Panc1 (cell line): ENCODE data around the gene PNKP. TPM values are rescaled to one million over a fixed set of nuclear protein-coding genes. Genes with fewer than 3 reads are reported as not detected.

Experiments
- ATAC-seq: fragments of 200-7000 bp; cut with Tn5 transposase; 2 replicates; pipeline ENCODE4 v1.9.1; 2020; ENCODE audit warnings: mild to moderate bottlenecking, moderate library complexity
- BruUV-seq: library from RNA; stranded (reverse); fragments of 400-500 nt; replicated peaks from 2 replicates; lab custom pipeline; 2021; lab: Mats Ljungman, UMichigan
- CTCF ChIA-PET: fragments of 300-600 bp; sonication (Branson Sonifier 250); formaldehyde crosslinking; loops from one replicate; lab custom pipeline; 2022; ENCODE audit warnings: antibody characterized with exemption; lab: Charles Lee
- POLR2A ChIA-PET: fragments of 300-600 bp; sonication (Branson Sonifier 250); formaldehyde crosslinking; loops from one replicate; lab custom pipeline; 2022; ENCODE audit warnings: antibody characterized with exemption; lab: Charles Lee
- DNase-seq: peaks from one replicate; pipeline ENCODE4 v3.0.0-alpha.2; 2010; ENCODE audit warnings: low read depth, low spot score
- H3K27ac ChIP-seq: 2 replicates; pipeline ENCODE4 v1.5.1; 2011; ENCODE audit warnings: mild to moderate bottlenecking, low read length, inconsistent platforms
- H3K27me3 ChIP-seq: fragments of 200-500 bp; sonication (Bioruptor generic); 2 replicates; pipeline ENCODE4 v1.6.0; 2014; ENCODE audit warnings: low read length, inconsistent platforms; ENCODE audit not compliant: control insufficient read depth, insufficient read depth
- H3K36me3 ChIP-seq: fragments of 200-500 bp; sonication (Bioruptor generic); 2 replicates; pipeline ENCODE4 v1.5.1; 2014; ENCODE audit warnings: inconsistent platforms, mild to moderate bottlenecking, low read length, moderate library complexity; ENCODE audit not compliant: control insufficient read depth, insufficient read depth
- H3K4me1 ChIP-seq: 2 replicates; pipeline ENCODE4 v1.5.1; 2011; ENCODE audit warnings: inconsistent platforms, mild to moderate bottlenecking, low read length, moderate library complexity; ENCODE audit not compliant: control insufficient read depth, insufficient read depth
- H3K4me3 ChIP-seq, 2 experiments: 2 replicates each; pipeline ENCODE4 v1.5.1; 2011 to 2012; ENCODE audit warnings: low read depth in 2 of 2, low read length in 2 of 2, mild to moderate bottlenecking in 2 of 2, inconsistent platforms in 1 of 2, moderate library complexity in 1 of 2
- H3K9me3 ChIP-seq: fragments of 200-500 bp; sonication (Bioruptor generic); 2 replicates; pipeline ENCODE4 v1.5.1; 2014; ENCODE audit warnings: low read depth, mild to moderate bottlenecking, inconsistent platforms, low read length, moderate library complexity; ENCODE audit not compliant: control insufficient read depth, insufficient read depth
- POLR2AphosphoS5 ChIP-seq: IDR thresholded peaks from 2 replicates; pipeline ENCODE4 v1.6.1; 2012; ENCODE audit warnings: mild to moderate bottlenecking, low read depth, low read length, moderate library complexity
- SIN3A ChIP-seq: IDR thresholded peaks from 2 replicates; pipeline ENCODE4 v1.6.1; 2012; ENCODE audit warnings: low read depth, mild to moderate bottlenecking, low read length, moderate library complexity, borderline replicate concordance; ENCODE audit not compliant: insufficient read depth
- TCF7L2 ChIP-seq: IDR thresholded peaks from 2 replicates; pipeline ENCODE4 v1.6.1; 2011; ENCODE audit warnings: mild to moderate bottlenecking, low read depth, low read length, inconsistent platforms
- in situ Hi-C: cut with HindIII; loops from 2 replicates; pipeline ENCODE4 v1.10.0; 2016; ENCODE audit warnings: low sequenced_read_pairs, low pct_unique_long_range_greater_than_20kb
- intact Hi-C: fragments of 100-400 bp; cut with micrococcal nuclease; formaldehyde crosslinking; loops from one replicate; pipeline ENCODE4 v1.10.0; 2022; ENCODE audit not compliant: unreplicated experiment
- total RNA-seq: library from RNA; stranded (reverse); gene quantifications from one replicate; pipeline ENCODE4 v1.2.1, GENCODE V29; 2021; ENCODE audit not compliant: unreplicated experiment
- TF ChIP-seq, protein P1 (sequence below): fragments of 450-650 bp; IDR thresholded peaks from 2 replicates; pipeline ENCODE4 v1.5.1; 2017; ENCODE audit warnings: mild to moderate bottlenecking
- TF ChIP-seq, protein P2 (sequence below), 2 experiments: IDR thresholded peaks; 2 replicates each; pipeline ENCODE4 v1.6.1; 2011 to 2012; ENCODE audit warnings: low read depth in 2 of 2, control low read depth in 1 of 2, low read length in 1 of 2, mild to moderate bottlenecking in 1 of 2, moderate library complexity in 1 of 2; ENCODE audit not compliant: insufficient read depth in 1 of 2

PNKP gene
- total RNA-seq, 1 experiment from 2014 or later, result 76.7 TPM

DNA sequence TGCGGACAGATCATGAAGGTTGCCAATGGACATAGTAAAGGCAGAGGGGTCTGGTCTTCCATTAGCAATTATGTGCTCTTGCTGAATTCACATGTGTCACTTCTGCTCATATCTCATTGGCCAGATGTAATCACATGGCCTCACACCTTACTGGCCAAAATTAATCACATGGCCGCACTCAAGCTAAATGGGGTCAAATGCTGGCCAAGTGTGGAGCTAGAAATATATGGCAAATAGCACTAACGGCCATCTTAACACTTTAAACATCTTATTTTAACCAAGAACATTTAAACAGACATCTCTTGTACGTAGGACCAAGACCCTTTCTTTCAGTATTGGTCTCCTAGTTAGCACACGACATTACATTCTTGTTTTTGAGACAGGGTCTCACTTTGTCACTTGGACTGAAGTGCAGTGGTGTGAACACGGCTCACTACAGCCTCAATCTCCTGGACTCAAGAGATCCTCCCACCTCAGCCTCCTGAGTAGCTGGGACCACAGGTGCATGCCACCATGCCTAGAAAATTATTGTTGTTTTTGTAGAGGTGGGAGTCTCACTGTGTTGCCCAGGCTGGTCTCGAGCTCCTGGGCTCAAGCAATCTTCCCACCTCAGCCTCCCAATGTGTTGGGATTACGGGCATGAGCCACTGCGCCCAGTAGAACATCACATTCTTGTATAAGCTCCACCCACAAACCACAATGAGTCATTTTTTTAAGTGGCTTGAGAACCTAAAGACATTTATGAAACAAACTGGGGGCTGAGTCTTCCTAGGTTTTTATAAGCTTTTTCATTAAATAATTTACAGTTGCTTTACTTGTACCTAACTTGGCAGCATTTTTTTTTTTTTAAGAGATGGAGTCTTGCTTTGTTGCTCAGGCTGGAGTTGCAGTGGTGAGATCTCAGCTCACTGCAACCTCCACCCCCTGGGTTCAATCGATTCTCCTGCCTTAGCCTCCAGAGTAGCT, 19.4 kb downstream of the PNKP start:
- H3K27me3 ChIP-seq, result no peaks in the 10 kb centered on the region
- H3K9me3 ChIP-seq, result no peaks in the 10 kb centered on the region
- no peak overlapping the region for H3K27ac ChIP-seq
- peaks cover 2% of the 10 kb centered on the region; the same call in 1 of the 2 replicates for H3K4me1 ChIP-seq
- H3K4me3 ChIP-seq, result no peak overlapping the region
- BruUV-seq, result no TSS peak
- TF ChIP-seq TCF7L2 (no peak), POLR2AphosphoS5 (no peak), SIN3A (no peak)
- TF ChIP-seq, protein P1, sequence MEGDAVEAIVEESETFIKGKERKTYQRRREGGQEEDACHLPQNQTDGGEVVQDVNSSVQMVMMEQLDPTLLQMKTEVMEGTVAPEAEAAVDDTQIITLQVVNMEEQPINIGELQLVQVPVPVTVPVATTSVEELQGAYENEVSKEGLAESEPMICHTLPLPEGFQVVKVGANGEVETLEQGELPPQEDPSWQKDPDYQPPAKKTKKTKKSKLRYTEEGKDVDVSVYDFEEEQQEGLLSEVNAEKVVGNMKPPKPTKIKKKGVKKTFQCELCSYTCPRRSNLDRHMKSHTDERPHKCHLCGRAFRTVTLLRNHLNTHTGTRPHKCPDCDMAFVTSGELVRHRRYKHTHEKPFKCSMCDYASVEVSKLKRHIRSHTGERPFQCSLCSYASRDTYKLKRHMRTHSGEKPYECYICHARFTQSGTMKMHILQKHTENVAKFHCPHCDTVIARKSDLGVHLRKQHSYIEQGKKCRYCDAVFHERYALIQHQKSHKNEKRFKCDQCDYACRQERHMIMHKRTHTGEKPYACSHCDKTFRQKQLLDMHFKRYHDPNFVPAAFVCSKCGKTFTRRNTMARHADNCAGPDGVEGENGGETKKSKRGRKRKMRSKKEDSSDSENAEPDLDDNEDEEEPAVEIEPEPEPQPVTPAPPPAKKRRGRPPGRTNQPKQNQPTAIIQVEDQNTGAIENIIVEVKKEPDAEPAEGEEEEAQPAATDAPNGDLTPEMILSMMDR, result no peak
- TF ChIP-seq, protein P2, sequence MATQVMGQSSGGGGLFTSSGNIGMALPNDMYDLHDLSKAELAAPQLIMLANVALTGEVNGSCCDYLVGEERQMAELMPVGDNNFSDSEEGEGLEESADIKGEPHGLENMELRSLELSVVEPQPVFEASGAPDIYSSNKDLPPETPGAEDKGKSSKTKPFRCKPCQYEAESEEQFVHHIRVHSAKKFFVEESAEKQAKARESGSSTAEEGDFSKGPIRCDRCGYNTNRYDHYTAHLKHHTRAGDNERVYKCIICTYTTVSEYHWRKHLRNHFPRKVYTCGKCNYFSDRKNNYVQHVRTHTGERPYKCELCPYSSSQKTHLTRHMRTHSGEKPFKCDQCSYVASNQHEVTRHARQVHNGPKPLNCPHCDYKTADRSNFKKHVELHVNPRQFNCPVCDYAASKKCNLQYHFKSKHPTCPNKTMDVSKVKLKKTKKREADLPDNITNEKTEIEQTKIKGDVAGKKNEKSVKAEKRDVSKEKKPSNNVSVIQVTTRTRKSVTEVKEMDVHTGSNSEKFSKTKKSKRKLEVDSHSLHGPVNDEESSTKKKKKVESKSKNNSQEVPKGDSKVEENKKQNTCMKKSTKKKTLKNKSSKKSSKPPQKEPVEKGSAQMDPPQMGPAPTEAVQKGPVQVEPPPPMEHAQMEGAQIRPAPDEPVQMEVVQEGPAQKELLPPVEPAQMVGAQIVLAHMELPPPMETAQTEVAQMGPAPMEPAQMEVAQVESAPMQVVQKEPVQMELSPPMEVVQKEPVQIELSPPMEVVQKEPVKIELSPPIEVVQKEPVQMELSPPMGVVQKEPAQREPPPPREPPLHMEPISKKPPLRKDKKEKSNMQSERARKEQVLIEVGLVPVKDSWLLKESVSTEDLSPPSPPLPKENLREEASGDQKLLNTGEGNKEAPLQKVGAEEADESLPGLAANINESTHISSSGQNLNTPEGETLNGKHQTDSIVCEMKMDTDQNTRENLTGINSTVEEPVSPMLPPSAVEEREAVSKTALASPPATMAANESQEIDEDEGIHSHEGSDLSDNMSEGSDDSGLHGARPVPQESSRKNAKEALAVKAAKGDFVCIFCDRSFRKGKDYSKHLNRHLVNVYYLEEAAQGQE (IDR thresholded peaks at IDR 0.05; ENCODE audit: insufficient read depth in 1 of 2, low read depth in 2 of 2, low read length in 1 of 2), result no peak
- H3K36me3 ChIP-seq, result no peaks in the 10 kb centered on the region
- ATAC-seq (no peak), DNase-seq (no peak)
- POLR2A ChIA-PET, result no interaction called here
- CTCF ChIA-PET, result no interaction called here
- intact Hi-C loops, result no loop called here
- in situ Hi-C loops, result no loop called here

DNA sequence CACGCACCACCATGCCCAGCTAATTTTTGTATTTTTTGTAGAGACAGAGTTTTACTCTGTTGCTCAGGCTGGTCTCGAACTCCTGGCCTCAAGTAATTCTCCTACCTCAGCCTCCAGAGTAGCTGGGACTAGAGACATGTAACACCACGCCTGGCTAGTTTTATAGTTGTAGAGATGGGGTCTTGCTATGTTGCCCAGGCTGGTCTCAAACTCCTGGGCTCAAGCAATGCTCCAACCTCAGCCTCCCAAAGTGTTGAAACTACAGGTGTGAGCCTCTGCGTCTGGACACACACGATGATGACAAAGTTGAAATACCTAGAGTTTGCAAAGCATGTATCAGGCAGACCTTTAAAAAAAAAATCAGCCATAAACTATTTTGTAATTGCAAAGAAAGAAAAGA, 21.0 kb downstream of the PNKP start:
- intact Hi-C loops (no loop called here), in situ Hi-C loops (no loop called here)
- no peaks in the 10 kb centered on the region for H3K36me3 ChIP-seq
- no peaks in the 10 kb centered on the region; the same call in 1 of the 2 replicates for H3K4me1 ChIP-seq
- no peaks in the 10 kb centered on the region for H3K9me3 ChIP-seq
- H3K4me3 ChIP-seq, result no peak overlapping the region
- BruUV-seq, result no TSS peak
- H3K27ac ChIP-seq, result no peak overlapping the region
- POLR2A ChIA-PET, result no interaction called here
- DNase-seq (no peak), ATAC-seq (no peak)
- H3K27me3 ChIP-seq, result no peaks in the 10 kb centered on the region
- TF ChIP-seq, protein P2 (IDR thresholded peaks at IDR 0.05; ENCODE audit: insufficient read depth in 1 of 2, low read depth in 2 of 2, low read length in 1 of 2), result no peak
- TF ChIP-seq TCF7L2 (no peak), SIN3A (no peak), POLR2AphosphoS5 (no peak)
- TF ChIP-seq, protein P1, result no peak
- CTCF ChIA-PET, result no interaction called here
